IMR-90 (cell line): ENCODE data around the gene SGPL1. TPM values are rescaled to one million over a fixed set of nuclear protein-coding genes. Genes with fewer than 3 reads are reported as not detected.

ENCODE experiments used
- ATAC-seq: fragments of 200-7000 bp; cut with Tn5 transposase; 2 replicates; pipeline ENCODE4 v1.9.1; 2020; ENCODE audit warnings: low read depth, mild to moderate bottlenecking, moderate library complexity
- BruUV-seq: library from RNA; stranded (reverse); fragments of 400-500 nt; replicated peaks from 2 replicates; lab custom pipeline; 2021; lab: Mats Ljungman, UMichigan
- CTCF ChIA-PET: fragments of 300-600 bp; formaldehyde crosslinking; extraction: SDS; loops from one replicate; lab custom pipeline; 2021; ENCODE audit warnings: antibody characterized with exemption; lab: Yijun Ruan, JAX
- POLR2A ChIA-PET: fragments of 300-600 bp; sonication (Branson Sonifier 250); formaldehyde crosslinking; loops from one replicate; lab custom pipeline; 2022; ENCODE audit warnings: antibody characterized with exemption; ENCODE audit not compliant: unreplicated experiment; lab: Charles Lee
- DNase-seq: peaks from one replicate; pipeline ENCODE4 v3.0.0; 2013
- H2AFZ ChIP-seq: replicated peaks from 2 replicates; pipeline ENCODE3; 2013; ENCODE audit warnings: low read length, mild to moderate bottlenecking; ENCODE audit not compliant: poor library complexity
- H2AK5ac ChIP-seq: 2 replicates; pipeline ENCODE4 v1.6.1; 2013; ENCODE audit warnings: low read depth, low read length, inconsistent platforms
- H2AK9ac ChIP-seq: replicated peaks from 2 replicates; pipeline ENCODE3; 2013; ENCODE audit warnings: mild to moderate bottlenecking, low read depth, low read length, moderate library complexity; ENCODE audit not compliant: poor library complexity
- H2BK120ac ChIP-seq: 2 replicates; pipeline ENCODE4 v1.6.1; 2013; ENCODE audit warnings: low read depth, low read length, inconsistent platforms
- H2BK15ac ChIP-seq: 3 replicates; pipeline ENCODE4 v1.6.1; 2013; ENCODE audit warnings: low read depth, low read length, inconsistent platforms
- H2BK20ac ChIP-seq: 2 replicates; pipeline ENCODE4 v1.6.1; 2013; ENCODE audit warnings: low read depth, mild to moderate bottlenecking, inconsistent platforms, low read length, moderate library complexity
- H2BK5ac ChIP-seq: 2 replicates; pipeline ENCODE4 v1.6.1; 2013; ENCODE audit warnings: mild to moderate bottlenecking, low read depth, low read length, inconsistent platforms; ENCODE audit not compliant: poor library complexity, severe bottlenecking
- H3K14ac ChIP-seq: replicated peaks from 2 replicates; pipeline ENCODE4 v1.6.1; 2013; ENCODE audit warnings: low read depth, low read length, inconsistent platforms
- H3K18ac ChIP-seq: 2 replicates; pipeline ENCODE4 v1.6.1; 2013; ENCODE audit warnings: low read depth, low read length, control low read depth
- H3K23ac ChIP-seq: 2 replicates; pipeline ENCODE4 v1.6.1; 2013; ENCODE audit warnings: low read depth, low read length, inconsistent platforms
- H3K27ac ChIP-seq: 2 replicates; pipeline ENCODE4 v1.5.1; 2013; ENCODE audit warnings: mild to moderate bottlenecking, control low read depth, low read length; ENCODE audit not compliant: insufficient read depth
- H3K27me3 ChIP-seq: 2 replicates; pipeline ENCODE4 v1.6.1; 2013; ENCODE audit warnings: low read length; ENCODE audit not compliant: control insufficient read depth, insufficient read depth
- H3K36me3 ChIP-seq: 2 replicates; pipeline ENCODE4 v1.6.1; 2013; ENCODE audit warnings: low read length, mixed read lengths; ENCODE audit not compliant: control insufficient read depth, insufficient read depth
- H3K4ac ChIP-seq: 2 replicates; pipeline ENCODE4 v1.6.1; 2013; ENCODE audit warnings: low read depth, low read length, inconsistent platforms
- H3K4me1 ChIP-seq: 2 replicates; pipeline ENCODE4 v1.6.1; 2013; ENCODE audit warnings: low read length, mixed read lengths; ENCODE audit not compliant: control insufficient read depth, insufficient read depth
- H3K4me2 ChIP-seq: 2 replicates; pipeline ENCODE4 v1.6.1; 2013; ENCODE audit warnings: low read depth, mild to moderate bottlenecking, control low read depth, low read length, moderate library complexity
- H3K4me3 ChIP-seq: 2 replicates; pipeline ENCODE4 v1.5.1; 2013; ENCODE audit warnings: low read depth, mild to moderate bottlenecking, control low read depth, low read length, moderate library complexity; ENCODE audit not compliant: insufficient read depth
- H3K56ac ChIP-seq: 2 replicates; pipeline ENCODE4 v1.6.1; 2013; ENCODE audit warnings: low read length, inconsistent platforms; ENCODE audit not compliant: insufficient read depth; ENCODE audit errors: extremely low read depth
- H3K79me1 ChIP-seq, 2 experiments: 2 replicates each; pipeline ENCODE4 v1.6.1; 2013; ENCODE audit warnings: low read length in 2 of 2, inconsistent platforms in 1 of 2, low read depth in 1 of 2
- H3K9ac ChIP-seq: 2 replicates; pipeline ENCODE4 v1.6.1; 2013; ENCODE audit warnings: low read depth, low read length, control low read depth
- H3K9me1 ChIP-seq: 2 replicates; pipeline ENCODE4 v1.6.1; 2013; ENCODE audit warnings: low read length, inconsistent platforms; ENCODE audit not compliant: insufficient read depth
- H3K9me3 ChIP-seq: 2 replicates; pipeline ENCODE4 v1.6.1; 2013; ENCODE audit warnings: low read length; ENCODE audit not compliant: control insufficient read depth, insufficient read depth
- H4K20me1 ChIP-seq: 2 replicates; pipeline ENCODE4 v1.6.1; 2013; ENCODE audit warnings: low read length, inconsistent platforms; ENCODE audit not compliant: insufficient read depth
- H4K5ac ChIP-seq: 2 replicates; pipeline ENCODE4 v1.6.1; 2013; ENCODE audit warnings: mild to moderate bottlenecking, low read depth, low read length, control low read depth
- H4K8ac ChIP-seq, 2 experiments: 2 replicates each; pipeline ENCODE4 v1.6.1; 2013; ENCODE audit warnings: low read depth in 2 of 2, low read length in 2 of 2, control low read depth in 1 of 2, inconsistent platforms in 1 of 2
- H4K91ac ChIP-seq: 2 replicates; pipeline ENCODE4 v1.6.1; 2013; ENCODE audit warnings: low read depth, low read length, inconsistent platforms; ENCODE audit not compliant: insufficient read depth
- BHLHE40 ChIP-seq: fragments of 150-350 bp; IDR thresholded peaks from 2 replicates; pipeline ENCODE4 v1.6.1; 2016; ENCODE audit warnings: mild to moderate bottlenecking, low read depth, low read length
- WGBS, 2 experiments: methylation state at CpG; one replicate each; pipeline versions ENCODE4 v1.1.5 to v1.1.7; 2013; ENCODE audit warnings: missing lambda C conversion rate in 2 of 2; ENCODE audit not compliant: insufficient read length in 1 of 2; ENCODE audit errors: extremely low coverage in 2 of 2; 5-methylcytosine and 5-hydroxymethylcytosine counted together
- dilution Hi-C: fragments of 300-500 bp; cut with HindIII; formaldehyde crosslinking; loops from one replicate; pipeline ENCODE4 v1.14.3; 2018; ENCODE audit warnings: low sequenced_read_pairs; ENCODE audit not compliant: unreplicated experiment
- in situ Hi-C: fragments of 300-500 bp; cut with MboI; formaldehyde crosslinking; loops from 3 replicates; pipeline ENCODE4 v1.14.3; 2019; ENCODE audit warnings: low sequenced_read_pairs, inconsistent platforms, mixed read lengths
- intact Hi-C: fragments of 100-400 bp; cut with micrococcal nuclease; formaldehyde crosslinking; loops from 2 replicates; pipeline ENCODE4 v1.10.0; 2022
- polyA plus RNA-seq, 3 experiments: library from polyadenylated mRNA; depleted of rRNA; stranded (reverse); fragments of >200 nt; gene quantifications; 2 replicates each; pipeline ENCODE4 v1.2.3, GENCODE V29; 2012; ENCODE audit warnings: low replicate concordance in 1 of 3
- total RNA-seq: library from RNA; depleted of rRNA; stranded (reverse); fragments of >200 nt; gene quantifications from 2 replicates; pipeline ENCODE4 v1.2.3, GENCODE V29; 2012

Gene SGPL1
- total and polyA plus RNA-seq, 2 of the 4 experiments (the other 2 are of a cell fraction), result 12.2 to 26.7 TPM

GRCh38 chr10:70912556-70912955, 96.8 kb downstream of the SGPL1 start:
- Histone ChIP-seq H3K23ac (no peak overlapping the region), H2BK20ac (no peak overlapping the region), H4K8ac (no peak overlapping the region), H4K20me1 (no peaks in the 10 kb centered on the region; the same call in 1 of the 2 replicates), H3K9me1 (no peaks in the 10 kb centered on the region), H3K14ac (no peak overlapping the region), H2BK5ac (no peak overlapping the region), H3K27ac (no peak overlapping the region), H2BK120ac (no peak overlapping the region), H3K79me1 (no peaks in the 10 kb centered on the region), H3K18ac (no peak overlapping the region), H3K36me3 (no peaks in the 10 kb centered on the region), H3K9ac (no peak overlapping the region), H3K4me3 (no peak overlapping the region), H3K4ac (no peak overlapping the region), H3K9me3 (no peaks in the 10 kb centered on the region), H4K5ac (no peak overlapping the region), H3K4me1 (no peaks in the 10 kb centered on the region), H3K27me3 (peaks cover 66% of the 10 kb centered on the region), H2AK5ac (no peak overlapping the region), H2AFZ (no peak overlapping the region), H4K91ac (no peak overlapping the region), H2BK15ac (no peak overlapping the region), H2AK9ac (no peak overlapping the region), H3K4me2 (no peak overlapping the region), H3K56ac (no peak overlapping the region)
- no peak for TF ChIP-seq BHLHE40
- DNase-seq (no peak), ATAC-seq (no peak)
- BruUV-seq, result no TSS peak
- ChIA-PET CTCF (interaction anchor here (1.1 kb wide), 1 partner anchor 10 kb away, joined by 5 read pairs; no protein-coding TSS in a partner anchor), POLR2A (no interaction called here)
- in situ Hi-C loops (no loop called here), dilution Hi-C loops (no loop called here), intact Hi-C loops (no loop called here)
- no CpG with 5 or more reads among the region's 5 CpGs for WGBS, 2 experiments
